ENCODE measurements around the gene SH2D1B. TPM values are rescaled to one million over a fixed set of nuclear protein-coding genes. Genes with fewer than 3 reads are reported as not detected.

Gene SH2D1B
- total and polyA plus RNA-seq, 9 of the 15 experiments (the other 6 are each of a cell fraction or from before 2014, with no cell fraction given), result 5.6 to 19.6 (median 9.7) TPM

DNA sequence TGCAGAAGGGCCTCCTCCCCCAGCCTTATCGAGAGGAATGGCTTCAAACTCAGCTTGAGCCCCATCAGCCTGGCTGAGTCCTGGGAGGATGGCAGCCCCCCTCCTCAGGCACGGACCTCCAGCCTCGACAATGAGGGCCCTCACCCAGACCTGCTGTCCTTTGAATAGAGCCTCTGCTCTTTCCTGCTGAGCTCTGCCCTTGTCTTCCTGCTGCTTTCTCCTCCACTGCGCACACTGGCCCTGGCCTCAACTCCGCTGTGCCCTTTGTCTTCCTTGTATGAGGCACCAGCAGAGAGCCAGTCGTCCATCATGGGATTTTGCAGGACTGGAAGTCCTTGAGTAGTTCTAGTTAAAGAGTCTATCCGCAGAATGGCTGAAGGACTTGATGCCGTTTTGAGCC is 28.4 kb downstream of the SH2D1B start:
- intact Hi-C loops (cut with micrococcal nuclease) (no loop called here), in situ Hi-C loops (cut with MboI) (no loop called here)
- no peak for TF ChIP-seq ARID2 (IDR thresholded peaks at IDR 0.05)
- TF ChIP-seq, protein P1, sequence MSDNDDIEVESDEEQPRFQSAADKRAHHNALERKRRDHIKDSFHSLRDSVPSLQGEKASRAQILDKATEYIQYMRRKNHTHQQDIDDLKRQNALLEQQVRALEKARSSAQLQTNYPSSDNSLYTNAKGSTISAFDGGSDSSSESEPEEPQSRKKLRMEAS (CRISPR knock-in tag; IDR thresholded peaks at IDR 0.05), result 0 out of 2 replicates have a peak, but pooled peaks have one; percentile 14
- H3K27me3 ChIP-seq (ENCODE audit: control insufficient read depth in 2 of 2, insufficient read depth in 2 of 2, low read length in 2 of 2), result no peaks in the 10 kb centered on the region
- DNase-seq (ENCODE audit: extremely low read depth in 1 of 4, low spot score in 3 of 4), result no peak
- no peaks in the 10 kb centered on the region for H4K20me1 ChIP-seq (replicated peaks; ENCODE audit: control insufficient read depth, insufficient read depth, low read length)
- POLR2A ChIA-PET, result interaction anchor here (0.7 to 1.2 kb wide), 2 partner anchors 12 to 518 kb away, joined by 3 to 6 read pairs; no protein-coding TSS in a partner anchor
- FAIRE-seq, result no peak
- H3K4me1 ChIP-seq (replicated peaks in 1 of 2; ENCODE audit: control insufficient read depth in 2 of 2, insufficient read depth in 2 of 2, low read length in 2 of 2), result peaks cover 66 to 84% of the 10 kb centered on the region in 2 experiments; a peak in 4 of 5 replicates
- no peak overlapping the region; the same call in 1 of the 3 replicates for H3K27ac ChIP-seq (ENCODE audit: extremely low read depth, low read depth, low read length)
- H3K9me1 ChIP-seq (ENCODE audit: control insufficient read depth, insufficient read depth, low read length), result peaks cover 6% of the 10 kb centered on the region
- H3K79me2 ChIP-seq (ENCODE audit: control insufficient read depth, insufficient read depth, low read length), result peaks cover 12% of the 10 kb centered on the region; the same call in 2 of the 3 replicates
- peak overlapping the region in 1 of 2 experiments; percentile 8; a peak in 1 of 4 replicates for H3K9ac ChIP-seq (ENCODE audit: insufficient read depth in 1 of 2, low read depth in 2 of 2, low read length in 2 of 2)
- no peaks in the 10 kb centered on the region; the same call in 2 of the 3 replicates for H3K36me3 ChIP-seq (ENCODE audit: control insufficient read depth, insufficient read depth, low read length)
- no peaks in the 10 kb centered on the region for H3K9me3 ChIP-seq (replicated peaks; ENCODE audit: control insufficient read depth, insufficient read depth, low read depth, low read length)
- H3K4me3 ChIP-seq, result no peak overlapping the region
- 81% methylated on average over 7 of the region's 8 CpGs for WGBS (ENCODE audit: insufficient coverage, low coverage, missing lambda C conversion rate)
- CTCF ChIA-PET (ENCODE audit: low intra/inter-chr PET ratio), result no interaction called here
- H2AFZ ChIP-seq (ENCODE audit: low read depth, low read length), result no peak overlapping the region
- no TSS peak for BruUV-seq (replicated peaks)
- ATAC-seq, result no peak
- H3K4me2 ChIP-seq (ENCODE audit: insufficient read depth, low read length), result no peak overlapping the region

DNA sequence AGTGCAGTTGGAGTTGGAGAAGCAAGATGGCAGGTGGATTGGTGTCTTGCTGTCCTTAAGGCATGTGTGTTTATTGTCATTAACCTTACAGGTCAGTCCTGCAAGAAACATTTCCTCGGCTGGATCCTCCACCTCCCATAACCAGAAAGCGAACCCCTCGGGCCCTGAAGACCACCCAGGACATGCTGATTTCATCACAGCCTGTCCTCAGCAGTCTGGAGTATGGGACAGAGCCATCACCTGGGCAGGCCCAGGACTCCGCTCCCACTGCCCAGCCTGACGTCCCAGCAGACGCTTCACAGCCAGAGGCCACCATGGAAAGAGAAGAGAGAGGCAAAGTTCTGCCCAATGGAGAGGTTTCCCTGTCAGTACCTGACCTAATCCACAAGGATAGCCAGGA is 28.8 kb downstream of the SH2D1B start:
- Histone ChIP-seq H3K4me2 (ENCODE audit: insufficient read depth, low read length) (no peak overlapping the region), H2AFZ (ENCODE audit: low read depth, low read length) (0 out of 2 replicates have a peak overlapping the region, but pooled peaks have one; percentile 13), H3K79me2 (ENCODE audit: control insufficient read depth, insufficient read depth, low read length) (peaks cover 12% of the 10 kb centered on the region; the same call in 2 of the 3 replicates), H3K9ac (ENCODE audit: insufficient read depth in 1 of 2, low read depth in 2 of 2, low read length in 2 of 2) (peak overlapping the region in 1 of 2 experiments; percentile 8; a peak in 1 of 4 replicates), H4K20me1 (replicated peaks; ENCODE audit: control insufficient read depth, insufficient read depth, low read length) (no peaks in the 10 kb centered on the region), H3K27me3 (ENCODE audit: control insufficient read depth in 2 of 2, insufficient read depth in 2 of 2, low read length in 2 of 2) (no peaks in the 10 kb centered on the region), H3K9me3 (replicated peaks; ENCODE audit: control insufficient read depth, insufficient read depth, low read depth, low read length) (no peaks in the 10 kb centered on the region), H3K4me3 (no peak overlapping the region), H3K9me1 (ENCODE audit: control insufficient read depth, insufficient read depth, low read length) (peaks cover 6% of the 10 kb centered on the region), H3K27ac (ENCODE audit: extremely low read depth, low read depth, low read length) (no peak overlapping the region; the same call in 1 of the 3 replicates), H3K4me1 (replicated peaks in 1 of 2; ENCODE audit: control insufficient read depth in 2 of 2, insufficient read depth in 2 of 2, low read length in 2 of 2) (peaks cover 61 to 80% of the 10 kb centered on the region in 2 experiments; a peak in 4 of 5 replicates), H3K36me3 (ENCODE audit: control insufficient read depth, insufficient read depth, low read length) (no peaks in the 10 kb centered on the region; the same call in 2 of the 3 replicates)
- CTCF ChIA-PET (ENCODE audit: low intra/inter-chr PET ratio), result no interaction called here
- POLR2A ChIA-PET, result interaction anchor here (1.1 to 1.2 kb wide), 2 partner anchors 11 to 173 kb away, joined by 3 to 6 read pairs; no protein-coding TSS in a partner anchor
- DNase-seq (ENCODE audit: extremely low read depth in 1 of 4, low spot score in 3 of 4), result no peak
- no peak for TF ChIP-seq HNRNPL (IDR thresholded peaks at IDR 0.05; ENCODE audit: low read depth, low read length)
- TF ChIP-seq CREBBP (IDR thresholded peaks at IDR 0.05; ENCODE audit: low read depth, low read length), result no peak
- TF ChIP-seq, protein P2, sequence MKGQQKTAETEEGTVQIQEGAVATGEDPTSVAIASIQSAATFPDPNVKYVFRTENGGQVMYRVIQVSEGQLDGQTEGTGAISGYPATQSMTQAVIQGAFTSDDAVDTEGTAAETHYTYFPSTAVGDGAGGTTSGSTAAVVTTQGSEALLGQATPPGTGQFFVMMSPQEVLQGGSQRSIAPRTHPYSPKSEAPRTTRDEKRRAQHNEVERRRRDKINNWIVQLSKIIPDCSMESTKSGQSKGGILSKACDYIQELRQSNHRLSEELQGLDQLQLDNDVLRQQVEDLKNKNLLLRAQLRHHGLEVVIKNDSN (CRISPR knock-in tag; IDR thresholded peaks at IDR 0.05), result no peak
- TF ChIP-seq, protein P3, sequence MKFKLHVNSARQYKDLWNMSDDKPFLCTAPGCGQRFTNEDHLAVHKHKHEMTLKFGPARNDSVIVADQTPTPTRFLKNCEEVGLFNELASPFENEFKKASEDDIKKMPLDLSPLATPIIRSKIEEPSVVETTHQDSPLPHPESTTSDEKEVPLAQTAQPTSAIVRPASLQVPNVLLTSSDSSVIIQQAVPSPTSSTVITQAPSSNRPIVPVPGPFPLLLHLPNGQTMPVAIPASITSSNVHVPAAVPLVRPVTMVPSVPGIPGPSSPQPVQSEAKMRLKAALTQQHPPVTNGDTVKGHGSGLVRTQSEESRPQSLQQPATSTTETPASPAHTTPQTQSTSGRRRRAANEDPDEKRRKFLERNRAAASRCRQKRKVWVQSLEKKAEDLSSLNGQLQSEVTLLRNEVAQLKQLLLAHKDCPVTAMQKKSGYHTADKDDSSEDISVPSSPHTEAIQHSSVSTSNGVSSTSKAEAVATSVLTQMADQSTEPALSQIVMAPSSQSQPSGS (CRISPR knock-in tag; IDR thresholded peaks at IDR 0.05), result no peak
- TF ChIP-seq, protein P4, sequence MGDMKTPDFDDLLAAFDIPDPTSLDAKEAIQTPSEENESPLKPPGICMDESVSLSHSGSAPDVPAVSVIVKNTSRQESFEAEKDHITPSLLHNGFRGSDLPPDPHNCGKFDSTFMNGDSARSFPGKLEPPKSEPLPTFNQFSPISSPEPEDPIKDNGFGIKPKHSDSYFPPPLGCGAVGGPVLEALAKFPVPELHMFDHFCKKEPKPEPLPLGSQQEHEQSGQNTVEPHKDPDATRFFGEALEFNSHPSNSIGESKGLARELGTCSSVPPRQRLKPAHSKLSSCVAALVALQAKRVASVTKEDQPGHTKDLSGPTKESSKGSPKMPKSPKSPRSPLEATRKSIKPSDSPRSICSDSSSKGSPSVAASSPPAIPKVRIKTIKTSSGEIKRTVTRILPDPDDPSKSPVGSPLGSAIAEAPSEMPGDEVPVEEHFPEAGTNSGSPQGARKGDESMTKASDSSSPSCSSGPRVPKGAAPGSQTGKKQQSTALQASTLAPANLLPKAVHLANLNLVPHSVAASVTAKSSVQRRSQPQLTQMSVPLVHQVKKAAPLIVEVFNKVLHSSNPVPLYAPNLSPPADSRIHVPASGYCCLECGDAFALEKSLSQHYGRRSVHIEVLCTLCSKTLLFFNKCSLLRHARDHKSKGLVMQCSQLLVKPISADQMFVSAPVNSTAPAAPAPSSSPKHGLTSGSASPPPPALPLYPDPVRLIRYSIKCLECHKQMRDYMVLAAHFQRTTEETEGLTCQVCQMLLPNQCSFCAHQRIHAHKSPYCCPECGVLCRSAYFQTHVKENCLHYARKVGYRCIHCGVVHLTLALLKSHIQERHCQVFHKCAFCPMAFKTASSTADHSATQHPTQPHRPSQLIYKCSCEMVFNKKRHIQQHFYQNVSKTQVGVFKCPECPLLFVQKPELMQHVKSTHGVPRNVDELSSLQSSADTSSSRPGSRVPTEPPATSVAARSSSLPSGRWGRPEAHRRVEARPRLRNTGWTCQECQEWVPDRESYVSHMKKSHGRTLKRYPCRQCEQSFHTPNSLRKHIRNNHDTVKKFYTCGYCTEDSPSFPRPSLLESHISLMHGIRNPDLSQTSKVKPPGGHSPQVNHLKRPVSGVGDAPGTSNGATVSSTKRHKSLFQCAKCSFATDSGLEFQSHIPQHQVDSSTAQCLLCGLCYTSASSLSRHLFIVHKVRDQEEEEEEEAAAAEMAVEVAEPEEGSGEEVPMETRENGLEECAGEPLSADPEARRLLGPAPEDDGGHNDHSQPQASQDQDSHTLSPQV (IDR thresholded peaks at IDR 0.05), result 0 out of 2 replicates have a peak, but pooled peaks have one; percentile 23
- TF ChIP-seq MTF1 (CRISPR knock-in tag; IDR thresholded peaks at IDR 0.05; ENCODE audit: borderline replicate concordance), result no peak
- BruUV-seq (replicated peaks), result no TSS peak
- WGBS (ENCODE audit: insufficient coverage, low coverage, missing lambda C conversion rate), result 86% methylated on average over 6 of the region's 6 CpGs
- in situ Hi-C loops (cut with MboI) (no loop called here), intact Hi-C loops (cut with micrococcal nuclease) (no loop called here)
- ATAC-seq, result no peak
- FAIRE-seq, result no peak
